HEK293 (cell line): ENCODE results near the gene AIF1.
A peak's percentile ranks its signal among the peaks of the same experiment; 100 is the strongest.

Experiments
- BCL11A ChIP-seq: fragments of 450-650 bp; formaldehyde crosslinking; IDR thresholded peaks from 2 replicates; pipeline ENCODE4 v1.5.1; 2016; ENCODE audit warnings: low read depth, missing biosample characterization, missing genetic modification characterization
- GLIS1 ChIP-seq: fragments of 450-650 bp; formaldehyde crosslinking; IDR thresholded peaks from 2 replicates; pipeline ENCODE4 v1.5.1; 2016; ENCODE audit warnings: missing biosample characterization, missing genetic modification characterization
- HIC1 ChIP-seq: fragments of 450-650 bp; formaldehyde crosslinking; IDR thresholded peaks from 2 replicates; pipeline ENCODE4 v1.5.1; 2016; ENCODE audit warnings: missing biosample characterization, missing genetic modification characterization
- KLF16 ChIP-seq: fragments of 450-650 bp; formaldehyde crosslinking; IDR thresholded peaks from 2 replicates; pipeline ENCODE4 v1.5.1; 2017; ENCODE audit warnings: missing biosample characterization, missing genetic modification characterization
- MEIS1 ChIP-seq: sonication (generic); formaldehyde crosslinking; IDR thresholded peaks from 2 replicates; pipeline ENCODE4 v1.8.1; 2022; ENCODE audit warnings: missing genetic modification reagents, mild to moderate bottlenecking, borderline replicate concordance
- OSR2 ChIP-seq: fragments of 450-650 bp; formaldehyde crosslinking; IDR thresholded peaks from 2 replicates; pipeline ENCODE4 v1.5.1; 2016; ENCODE audit warnings: missing biosample characterization, missing genetic modification characterization
- PATZ1 ChIP-seq: fragments of 450-650 bp; formaldehyde crosslinking; IDR thresholded peaks from 2 replicates; pipeline ENCODE4 v1.5.1; 2016; ENCODE audit warnings: missing biosample characterization, missing genetic modification characterization
- SETDB1 ChIP-seq: IDR thresholded peaks from one replicate; pipeline ENCODE4 v1.6.1; 2017; ENCODE audit warnings: mild to moderate bottlenecking, low read length, moderate library complexity, mixed read lengths; ENCODE audit not compliant: insufficient read length
- ZBTB10 ChIP-seq: fragments of 450-650 bp; formaldehyde crosslinking; IDR thresholded peaks from 2 replicates; pipeline ENCODE4 v1.5.1; 2016; ENCODE audit warnings: missing biosample characterization, missing genetic modification characterization
- ZNF10 ChIP-seq: fragments of 450-650 bp; formaldehyde crosslinking; IDR thresholded peaks from 2 replicates; pipeline ENCODE4 v1.5.1; 2017; ENCODE audit warnings: missing biosample characterization, missing genetic modification characterization
- ZNF112 ChIP-seq: fragments of 450-650 bp; formaldehyde crosslinking; IDR thresholded peaks from 2 replicates; pipeline ENCODE4 v1.5.0; 2017; ENCODE audit warnings: missing biosample characterization, missing genetic modification characterization
- ZNF169 ChIP-seq: fragments of 450-650 bp; formaldehyde crosslinking; IDR thresholded peaks from 2 replicates; pipeline ENCODE4 v1.5.1; 2016; ENCODE audit warnings: missing biosample characterization, missing genetic modification characterization
- ZNF2 ChIP-seq: fragments of 450-650 bp; formaldehyde crosslinking; IDR thresholded peaks from 2 replicates; pipeline ENCODE4 v1.5.1; 2016; ENCODE audit warnings: missing biosample characterization, missing genetic modification characterization
- ZNF214 ChIP-seq: fragments of 450-650 bp; formaldehyde crosslinking; IDR thresholded peaks from 2 replicates; pipeline ENCODE4 v1.5.1; 2017; ENCODE audit warnings: missing biosample characterization, mild to moderate bottlenecking, missing genetic modification characterization, borderline replicate concordance
- ZNF223 ChIP-seq: fragments of 450-650 bp; formaldehyde crosslinking; IDR thresholded peaks from 2 replicates; pipeline ENCODE4 v1.5.1; 2016; ENCODE audit warnings: missing biosample characterization, missing genetic modification characterization
- ZNF280C ChIP-seq: fragments of 450-650 bp; formaldehyde crosslinking; IDR thresholded peaks from 2 replicates; pipeline ENCODE4 v1.5.1; 2016; ENCODE audit warnings: missing biosample characterization, missing genetic modification characterization
- ZNF280D ChIP-seq: fragments of 450-650 bp; formaldehyde crosslinking; IDR thresholded peaks from 2 replicates; pipeline ENCODE4 v1.5.1; 2016; ENCODE audit warnings: missing biosample characterization, missing genetic modification characterization
- ZNF394 ChIP-seq: fragments of 450-650 bp; formaldehyde crosslinking; IDR thresholded peaks from 2 replicates; pipeline ENCODE4 v1.5.1; 2016; ENCODE audit warnings: missing biosample characterization, missing genetic modification characterization, mild to moderate bottlenecking, moderate library complexity, borderline replicate concordance
- ZNF416 ChIP-seq: fragments of 450-650 bp; formaldehyde crosslinking; IDR thresholded peaks from 2 replicates; pipeline ENCODE4 v1.5.1; 2016; ENCODE audit warnings: missing biosample characterization, missing genetic modification characterization
- ZNF473 ChIP-seq: fragments of 450-650 bp; formaldehyde crosslinking; IDR thresholded peaks from 2 replicates; pipeline ENCODE4 v1.5.1; 2017; ENCODE audit warnings: missing biosample characterization, missing genetic modification characterization
- ZNF585B ChIP-seq: fragments of 450-650 bp; formaldehyde crosslinking; IDR thresholded peaks from 2 replicates; pipeline ENCODE4 v1.5.1; 2016; ENCODE audit warnings: missing biosample characterization, missing genetic modification characterization
- ZNF670 ChIP-seq: fragments of 450-650 bp; formaldehyde crosslinking; IDR thresholded peaks from 2 replicates; pipeline ENCODE4 v1.5.1; 2016; ENCODE audit warnings: missing biosample characterization, missing genetic modification characterization, low read depth
- ZNF792 ChIP-seq: fragments of 450-650 bp; formaldehyde crosslinking; IDR thresholded peaks from 2 replicates; pipeline ENCODE4 v1.5.1; 2016; ENCODE audit warnings: missing biosample characterization, missing genetic modification characterization
- ZSCAN16 ChIP-seq: fragments of 450-650 bp; formaldehyde crosslinking; IDR thresholded peaks from 2 replicates; pipeline ENCODE4 v1.5.1; 2016; ENCODE audit warnings: missing biosample characterization, missing genetic modification characterization
- ZSCAN4 ChIP-seq: fragments of 450-650 bp; formaldehyde crosslinking; IDR thresholded peaks from 2 replicates; pipeline ENCODE4 v1.5.1; 2017; ENCODE audit warnings: missing biosample characterization, missing genetic modification characterization

AIF1 gene

GRCh38 chr6:31619805-31620585 is 5.0 kb downstream of the AIF1 start (continued):
- TF ChIP-seq ZNF169 (tag by site-specific recombination), result no peak
- TF ChIP-seq ZNF792 (tag by site-specific recombination), result no peak
- no peak for TF ChIP-seq ZNF670 (tag by site-specific recombination)
- TF ChIP-seq BCL11A (tag by site-specific recombination), result no peak
- TF ChIP-seq OSR2 (tag by site-specific recombination), result no peak
- TF ChIP-seq PATZ1 (tag by site-specific recombination), result peak; percentile 90
- TF ChIP-seq ZNF280D (tag by site-specific recombination), result no peak
- peak; percentile 48 for TF ChIP-seq SETDB1
- no peak for TF ChIP-seq ZNF416 (tag by site-specific recombination)
- no peak for TF ChIP-seq ZNF112 (tag by site-specific recombination)
- no peak for TF ChIP-seq MEIS1 (CRISPR knock-in tag)
- TF ChIP-seq ZNF394, result peak; percentile 78; the same call in 1 of the 2 replicates
- no peak for TF ChIP-seq ZNF473
- peak; percentile 75 for TF ChIP-seq GLIS1 (tag by site-specific recombination)
- TF ChIP-seq ZNF214 (tag by site-specific recombination), result no peak
- TF ChIP-seq ZSCAN4 (tag by site-specific recombination), result no peak
- no peak for TF ChIP-seq ZBTB10 (tag by site-specific recombination)
- TF ChIP-seq HIC1, result no peak
- TF ChIP-seq ZSCAN16, result no peak
- peak; percentile 94 for TF ChIP-seq KLF16
- TF ChIP-seq ZNF10 (tag by site-specific recombination), result peak; percentile 47; the same call in 1 of the 2 replicates
- no peak for TF ChIP-seq ZNF280C (tag by site-specific recombination)
- TF ChIP-seq ZNF223 (tag by site-specific recombination), result no peak
- TF ChIP-seq ZNF585B (tag by site-specific recombination), result no peak
- TF ChIP-seq ZNF2, result peak; percentile 83
